Spleen (tissue), 11 donors: ENCODE results near the gene MECR. TPM values are rescaled to one million over a fixed set of nuclear protein-coding genes. Genes with fewer than 3 reads are reported as not detected.

Experiments used
- DNase-seq: peaks from one replicate; pipeline ENCODE4 v3.0.0-alpha.2; 2020
- H3K27ac ChIP-seq, 8 donors: fragments of 200-600 bp; sonication (generic) in 7 of 8; 1 replicate in 4 of 8; 2 replicates in 4 of 8; pipeline versions ENCODE4 v1.5.0 to v1.8.0; 2016 to 2021; ENCODE audit warnings: inconsistent platforms in 4 of 8, mild to moderate bottlenecking in 4 of 8, moderate library complexity in 1 of 8
- H3K27me3 ChIP-seq, 7 donors: fragments of 200-600 bp; sonication (generic) in 6 of 7; replicated peaks in 1 of 7; 1 replicate in 4 of 7; 2 replicates in 3 of 7; pipeline versions ENCODE4 v1.5.0 to v1.8.0; 2016 to 2021; ENCODE audit warnings: inconsistent platforms in 3 of 7, mild to moderate bottlenecking in 1 of 7
- H3K36me3 ChIP-seq, 6 donors: fragments of 200-600 bp; sonication (generic) in 5 of 6; 1 replicate in 4 of 6; 2 replicates in 2 of 6; pipeline versions ENCODE4 v1.5.0 to v1.8.0; 2016 to 2021; ENCODE audit warnings: inconsistent platforms in 2 of 6
- H3K4me1 ChIP-seq, 6 donors: fragments of 200-600 bp; sonication (generic) in 5 of 6; 1 replicate in 3 of 6; 2 replicates in 3 of 6; pipeline versions ENCODE4 v1.5.0 to v1.8.0; 2016 to 2021; ENCODE audit warnings: inconsistent platforms in 3 of 6
- H3K4me3 ChIP-seq, 8 donors: fragments of 200-600 bp; sonication (generic) in 7 of 8; 1 replicate in 4 of 8; 2 replicates in 4 of 8; pipeline versions ENCODE4 v1.5.0 to v1.8.0; 2016 to 2021; ENCODE audit warnings: inconsistent platforms in 4 of 8, mild to moderate bottlenecking in 4 of 8, moderate library complexity in 2 of 8
- H3K9me3 ChIP-seq, 8 donors: fragments of 200-600 bp; sonication (generic) in 7 of 8; 1 replicate in 4 of 8; 2 replicates in 4 of 8; pipeline versions ENCODE4 v1.5.0 to v1.8.0; 2016 to 2021; ENCODE audit warnings: inconsistent platforms in 4 of 8
- POLR2A ChIP-seq, 3 donors: fragments of 450-650 bp; IDR thresholded peaks; one replicate each; pipeline ENCODE4 v1.5.1; 2017; ENCODE audit warnings: antibody characterized with exemption in 3 of 3, mild to moderate bottlenecking in 1 of 3
- POLR2AphosphoS5 ChIP-seq, 3 donors: sonication (generic); formaldehyde crosslinking; IDR thresholded peaks; one replicate each; pipeline ENCODE4 v1.5.1; 2017; ENCODE audit warnings: antibody characterized with exemption in 3 of 3
- WGBS, 5 donors: extraction: QIAGEN DNeasy Blood & Tissue Kit in 3 of 5; methylation state at CpG; one replicate each; pipeline versions ENCODE4 v1.1.5 to v1.1.7; 2013 to 2018; 5-methylcytosine and 5-hydroxymethylcytosine counted together
- intact Hi-C: fragments of 100-400 bp; cut with DNase I; formaldehyde crosslinking; loops from one replicate; pipeline ENCODE4 v1.15.0; 2023; ENCODE audit warnings: low total_unique reads
- polyA plus RNA-seq, 3 donors: library from polyadenylated mRNA; stranded (reverse); fragments of 200-250 nt; gene quantifications; one replicate each; pipeline ENCODE4 v1.2.1, GENCODE V29; 2013
- total RNA-seq, 7 donors: library from RNA; depleted of rRNA in 3 of 7; stranded (reverse); fragments of >200 nt in 3 of 7; fragmentation: NEBNext Ultra II Directional in 4 of 7; extraction: Animal tissue kit (Norgen Biotek cat#: 25700) in 4 of 7; gene quantifications; one replicate each; pipeline versions ENCODE4 v1.1.0 to v1.2.1, GENCODE V29; 2016 to 2021
- TF ChIP-seq, protein P1 (sequence below), 11 experiments: fragments of 200-600 bp in 7 of 11; fragments of 450-650 bp in 4 of 11; sonication (generic) in 4 of 11; IDR thresholded peaks in 8 of 11; conservative IDR thresholded peaks in 3 of 11; 1 replicate in 7 of 11; 2 replicates in 4 of 11; pipeline versions ENCODE4 v1.4.0 to v1.8.0; 2016 to 2021; ENCODE audit warnings: antibody characterized with exemption in 11 of 11, inconsistent platforms in 4 of 11, mild to moderate bottlenecking in 1 of 11
- donor health status: healthy with polysubstance abuse.
- donor health status: DM: no; HTN: no; CAD: no; lungs with moderate emphysema.
- donor health status: DM: no; HTN: no; CAD: no.
- donor health status: Bipolar disorder and iron deficiency.
- donor health status: healthy.
- donor health status: DM: no; HTN: no; CAD: no.
- donor health status: DM: yes; HTN: yes; CAD: no.

MECR gene
- total and polyA plus RNA-seq, 10 donors, result 6.4 to 25.4 (median 14.7) TPM

- 79 to 92% (median 81%) methylated on average over 3 of the region's 3 CpGs for WGBS, 5 donors
- no peak overlapping the region for H3K27ac ChIP-seq
- no peaks in the 10 kb centered on the region for H3K36me3 ChIP-seq
- TF ChIP-seq, protein P1, sequence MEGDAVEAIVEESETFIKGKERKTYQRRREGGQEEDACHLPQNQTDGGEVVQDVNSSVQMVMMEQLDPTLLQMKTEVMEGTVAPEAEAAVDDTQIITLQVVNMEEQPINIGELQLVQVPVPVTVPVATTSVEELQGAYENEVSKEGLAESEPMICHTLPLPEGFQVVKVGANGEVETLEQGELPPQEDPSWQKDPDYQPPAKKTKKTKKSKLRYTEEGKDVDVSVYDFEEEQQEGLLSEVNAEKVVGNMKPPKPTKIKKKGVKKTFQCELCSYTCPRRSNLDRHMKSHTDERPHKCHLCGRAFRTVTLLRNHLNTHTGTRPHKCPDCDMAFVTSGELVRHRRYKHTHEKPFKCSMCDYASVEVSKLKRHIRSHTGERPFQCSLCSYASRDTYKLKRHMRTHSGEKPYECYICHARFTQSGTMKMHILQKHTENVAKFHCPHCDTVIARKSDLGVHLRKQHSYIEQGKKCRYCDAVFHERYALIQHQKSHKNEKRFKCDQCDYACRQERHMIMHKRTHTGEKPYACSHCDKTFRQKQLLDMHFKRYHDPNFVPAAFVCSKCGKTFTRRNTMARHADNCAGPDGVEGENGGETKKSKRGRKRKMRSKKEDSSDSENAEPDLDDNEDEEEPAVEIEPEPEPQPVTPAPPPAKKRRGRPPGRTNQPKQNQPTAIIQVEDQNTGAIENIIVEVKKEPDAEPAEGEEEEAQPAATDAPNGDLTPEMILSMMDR (IDR thresholded peaks at IDR 0.05 in 8 of 11, conservative IDR thresholded peaks at IDR 0.05 in 3 of 11), result no peak
- no peak for TF ChIP-seq POLR2AphosphoS5 (IDR thresholded peaks at IDR 0.05)
- TF ChIP-seq POLR2A (IDR thresholded peaks at IDR 0.05), result no peak
- no peaks in the 10 kb centered on the region for H3K9me3 ChIP-seq
- intact Hi-C loops, result no loop called here
- DNase-seq, result peak; percentile 27
- H3K27me3 ChIP-seq, result peaks cover 0 to 34% (median 0%) of the 10 kb centered on the region in 7 donors
- H3K4me1 ChIP-seq, result no peaks in the 10 kb centered on the region
- H3K4me3 ChIP-seq, result no peak overlapping the region
Measured at GRCh38 chr1:29247044-29247443, 16.3 kb upstream of the MECR start.

- no peaks in the 10 kb centered on the region for H3K36me3 ChIP-seq
- H3K4me1 ChIP-seq, result no peaks in the 10 kb centered on the region
- TF ChIP-seq, protein P1 (IDR thresholded peaks at IDR 0.05 in 8 of 11, conservative IDR thresholded peaks at IDR 0.05 in 3 of 11), result peak in 2 of 11 experiments; percentile 32 to 46
- TF ChIP-seq POLR2AphosphoS5 (IDR thresholded peaks at IDR 0.05), result no peak
- no peak overlapping the region for H3K4me3 ChIP-seq
- no peaks in the 10 kb centered on the region for H3K9me3 ChIP-seq
- intact Hi-C loops, result no loop called here
- 55 to 73% (median 65%) methylated on average over 5 of the region's 5 CpGs for WGBS, 5 donors
- peaks cover 0 to 42% (median 0%) of the 10 kb centered on the region in 7 donors for H3K27me3 ChIP-seq
- DNase-seq, result no peak
- no peak overlapping the region for H3K27ac ChIP-seq
Measured at GRCh38 chr1:29245876-29246275, 15.1 kb upstream of the MECR start.

DNA sequence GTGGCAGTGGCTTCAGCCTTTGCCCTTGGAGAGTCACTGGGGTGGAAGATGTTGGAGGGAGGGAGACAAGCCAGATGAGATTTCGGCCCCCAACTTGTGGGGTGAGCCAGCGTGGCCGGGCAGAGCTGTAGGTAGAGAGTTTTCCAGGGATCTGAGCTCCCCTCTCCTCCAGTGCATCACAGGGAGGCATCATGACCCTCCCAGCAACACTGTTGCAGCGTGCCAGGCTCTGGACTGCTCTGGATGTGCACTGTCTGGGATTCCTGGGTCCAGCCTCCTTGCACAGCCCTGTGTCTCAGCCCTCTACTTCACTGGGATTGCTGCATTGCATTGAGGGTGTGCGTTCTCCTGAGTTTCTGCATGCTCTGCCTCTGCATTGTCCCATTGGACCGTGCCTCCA, 14.5 kb upstream of the MECR start:
- DNase-seq, result no peak
- H3K36me3 ChIP-seq, result no peaks in the 10 kb centered on the region
- intact Hi-C loops, result no loop called here
- H3K4me3 ChIP-seq, result no peak overlapping the region
- TF ChIP-seq POLR2A (IDR thresholded peaks at IDR 0.05) (no peak), POLR2AphosphoS5 (IDR thresholded peaks at IDR 0.05) (no peak)
- TF ChIP-seq, protein P1 (IDR thresholded peaks at IDR 0.05 in 8 of 11, conservative IDR thresholded peaks at IDR 0.05 in 3 of 11), result no peak
- no peaks in the 10 kb centered on the region for H3K4me1 ChIP-seq
- peaks cover 0 to 48% (median 0%) of the 10 kb centered on the region in 7 donors for H3K27me3 ChIP-seq
- H3K27ac ChIP-seq, result no peak overlapping the region
- WGBS, 5 donors, result 75 to 87% (median 80%) methylated on average over 5 to 6 of the region's 6 CpGs
- no peaks in the 10 kb centered on the region for H3K9me3 ChIP-seq

DNA sequence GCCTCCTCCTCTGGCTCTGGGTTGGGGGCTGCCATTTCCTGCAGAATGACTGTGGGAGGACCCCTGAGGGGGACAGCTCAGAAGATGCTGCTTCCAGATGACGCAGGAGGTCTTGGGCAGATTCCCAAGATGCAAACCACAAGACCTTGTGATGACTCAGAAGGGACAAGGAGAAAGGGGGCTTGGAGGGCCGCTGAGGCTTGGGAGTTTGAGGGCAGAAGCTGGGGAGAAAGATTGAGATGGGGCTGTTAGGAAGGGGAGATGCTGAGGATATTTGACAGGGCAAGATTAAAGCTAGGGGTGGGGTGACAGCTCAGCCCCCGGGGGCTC, 13.1 kb upstream of the MECR start:
- intact Hi-C loops, result no loop called here
- WGBS, 5 donors, result 56 to 71% (median 66%) methylated on average over 3 of the region's 3 CpGs
- H3K4me3 ChIP-seq, result no peak overlapping the region
- H3K9me3 ChIP-seq, result no peaks in the 10 kb centered on the region
- no peak for DNase-seq
- peaks cover 0 to 56% (median 12%) of the 10 kb centered on the region in 7 donors for H3K27me3 ChIP-seq
- peaks cover 0 to 3% (median 0%) of the 10 kb centered on the region in 6 donors for H3K4me1 ChIP-seq
- H3K36me3 ChIP-seq, result no peaks in the 10 kb centered on the region
- H3K27ac ChIP-seq, result no peak overlapping the region
- TF ChIP-seq, protein P1 (IDR thresholded peaks at IDR 0.05 in 8 of 11, conservative IDR thresholded peaks at IDR 0.05 in 3 of 11), result no peak
- TF ChIP-seq POLR2AphosphoS5 (IDR thresholded peaks at IDR 0.05) (no peak), POLR2A (IDR thresholded peaks at IDR 0.05) (no peak)
